Body of pancreas (tissue), 4 donors: Measurements from ENCODE around the gene DEPDC5. TPM values are rescaled to one million over a fixed set of nuclear protein-coding genes. Genes with fewer than 3 reads are reported as not detected.
"Not testable (repeated sequence)": the region's sequence is repeated elsewhere in the genome, so short reads cannot be mapped to it uniquely, and the experiment has no call there.

Source experiments
- ATAC-seq: fragments of 150-250 bp; one replicate; pipeline ENCODE4 v1.9.1; 2016
- DNase-seq, 4 donors: peaks; one replicate each; pipeline ENCODE4 v3.0.0-alpha.2; 2019
- H3K27ac ChIP-seq, 4 donors: fragments of 200-600 bp; sonication (generic); 1 replicate in 3 of 4; 2 replicates in 1 of 4; pipeline versions ENCODE4 v1.5.1 to v1.6.1; 2016 to 2019; ENCODE audit warnings: mild to moderate bottlenecking in 1 of 4, mixed read lengths in 1 of 4, moderate library complexity in 1 of 4
- H3K27me3 ChIP-seq, 2 donors: fragments of 200-600 bp; sonication (generic); one replicate each; pipeline ENCODE4 v1.6.0; 2016; ENCODE audit warnings: mild to moderate bottlenecking in 1 of 2
- H3K36me3 ChIP-seq, 2 donors: fragments of 200-600 bp; sonication (generic); replicated peaks in 1 of 2; 2 replicates each; pipeline ENCODE4 v1.5.1; 2016; ENCODE audit warnings: low read depth in 2 of 2; ENCODE audit not compliant: insufficient read depth in 1 of 2
- H3K4me1 ChIP-seq: fragments of 200-600 bp; sonication (generic); one replicate; pipeline ENCODE4 v1.6.0; 2016
- H3K4me3 ChIP-seq, 2 donors: fragments of 200-600 bp; sonication (generic); 1 replicate in 1 of 2; 2 replicates in 1 of 2; pipeline ENCODE4 v1.5.1; 2016 to 2019
- H3K9me3 ChIP-seq, 3 donors: fragments of 200-600 bp; sonication (generic); 1 replicate in 2 of 3; 2 replicates in 1 of 3; pipeline ENCODE4 v1.5.1; 2016
- CTCF ChIP-seq, 7 experiments: fragments of 450-650 bp in 4 of 7; fragments of 200-600 bp in 3 of 7; sonication (generic) in 3 of 7; IDR thresholded peaks; one replicate each; pipeline ENCODE4 v1.5.1; 2016 to 2019; ENCODE audit warnings: antibody characterized with exemption in 7 of 7
- POLR2A ChIP-seq, 3 donors: fragments of 450-650 bp; IDR thresholded peaks; one replicate each; pipeline ENCODE4 v1.6.1; 2016; ENCODE audit warnings: antibody characterized with exemption in 3 of 3, mild to moderate bottlenecking in 2 of 3
- WGBS, 2 donors: methylation state at CpG; one replicate each; pipeline ENCODE4 v1.1.5; 2017; 5-methylcytosine and 5-hydroxymethylcytosine counted together
- intact Hi-C: fragments of 100-400 bp; cut with DNase I; formaldehyde crosslinking; loops from one replicate; pipeline ENCODE4 v1.15.1; 2023
- total RNA-seq, 2 donors: library from RNA; depleted of rRNA; stranded (reverse); fragments of >200 nt; gene quantifications; one replicate each; pipeline ENCODE4 v1.1.0, GENCODE V29; 2016

The DEPDC5 gene
- total RNA-seq, 2 donors from 2014 or later, result 21.4 to 40.0 TPM

GRCh38 chr22:31752096-31752847, 1.5 kb upstream of the DEPDC5 start:
- Histone ChIP-seq H3K27ac (peak overlapping the region in 3 of 4 donors; percentile 86 to 95 (median 93)), H3K36me3 (no peaks in the 10 kb centered on the region), H3K27me3 (no peaks in the 10 kb centered on the region), H3K9me3 (no peaks in the 10 kb centered on the region), H3K4me1 (peaks cover 56% of the 10 kb centered on the region), H3K4me3 (no peak overlapping the region)
- TF ChIP-seq POLR2A (IDR thresholded peaks at IDR 0.05) (no peak), CTCF (IDR thresholded peaks at IDR 0.05) (no peak)
- WGBS, 2 donors, result 85 to 89% methylated on average over 6 to 7 of the region's 7 CpGs
- intact Hi-C loops, result no loop called here
- no peak for ATAC-seq
- DNase-seq, result peak in 1 of 4 donors; percentile 4

DNA sequence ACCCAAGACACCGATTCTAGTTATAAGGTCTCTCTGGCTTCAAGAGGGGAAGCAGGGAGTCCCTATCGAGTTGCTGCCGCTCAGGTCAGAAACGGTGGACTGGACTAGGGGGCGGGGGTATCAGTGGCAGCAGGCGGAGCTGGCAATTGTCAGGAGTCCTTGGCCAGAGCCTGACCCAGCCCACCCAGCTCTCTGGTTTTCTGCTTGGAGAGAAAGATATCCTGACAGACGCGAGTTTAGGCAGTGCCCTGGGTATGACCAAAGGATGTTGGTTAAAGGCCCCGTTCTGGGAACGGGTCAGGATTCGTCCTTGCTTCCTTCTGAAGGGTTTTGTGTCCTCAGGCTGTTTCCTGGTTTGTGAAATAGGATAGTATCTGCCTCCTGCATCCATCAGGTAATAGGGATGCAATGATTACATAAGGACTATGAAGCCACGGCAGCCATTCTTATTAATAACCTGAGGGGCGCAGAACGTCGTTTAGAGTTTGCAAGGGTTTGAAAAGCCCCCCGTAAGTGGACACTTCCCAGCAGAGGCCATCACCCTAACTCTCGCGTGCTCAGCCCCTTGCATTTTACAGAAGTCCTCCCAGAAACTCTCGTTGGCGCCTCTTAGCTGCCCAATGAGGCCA, 700 bp upstream of the DEPDC5 start:
- Histone ChIP-seq H3K27me3 (no peaks in the 10 kb centered on the region), H3K4me1 (peaks cover 53% of the 10 kb centered on the region), H3K4me3 (no peak overlapping the region), H3K9me3 (no peaks in the 10 kb centered on the region), H3K27ac (peak overlapping the region; percentile 86 to 95 (median 91)), H3K36me3 (no peaks in the 10 kb centered on the region)
- TF ChIP-seq CTCF (IDR thresholded peaks at IDR 0.05) (no peak), POLR2A (IDR thresholded peaks at IDR 0.05) (no peak)
- ATAC-seq (no peak), DNase-seq (peak; percentile 23 to 42 (median 26))
- 18 to 19% methylated on average over 16 to 20 of the region's 20 CpGs for WGBS, 2 donors
- intact Hi-C loops, result no loop called here

DNA sequence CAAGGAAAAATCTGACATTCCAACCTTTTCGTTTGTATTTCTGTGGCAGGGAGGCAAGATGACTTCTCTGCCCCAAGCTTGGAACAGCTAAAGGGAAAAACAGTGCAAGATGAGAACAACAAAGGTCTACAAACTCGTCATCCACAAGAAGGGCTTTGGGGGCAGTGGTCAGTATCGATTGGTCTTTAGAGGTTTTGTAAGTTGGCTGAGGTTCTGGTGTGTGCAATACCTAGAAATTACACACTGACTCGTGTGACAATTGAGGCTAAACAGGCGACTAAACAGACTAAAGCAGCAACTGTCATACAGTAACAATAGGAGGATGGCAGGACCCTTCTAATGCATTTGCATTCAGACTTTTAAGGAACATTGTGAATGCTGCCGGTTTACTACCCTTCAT, 994 bp downstream of the DEPDC5 start:
- H3K4me1 ChIP-seq, result peaks cover 41% of the 10 kb centered on the region
- peak overlapping the region in 3 of 4 donors; percentile 86 to 95 (median 93) for H3K27ac ChIP-seq
- DNase-seq, result no peak
- no peaks in the 10 kb centered on the region for H3K27me3 ChIP-seq
- 11 to 12% methylated on average over 6 of the region's 6 CpGs for WGBS, 2 donors
- no peaks in the 10 kb centered on the region for H3K9me3 ChIP-seq
- H3K4me3 ChIP-seq, result no peak overlapping the region
- H3K36me3 ChIP-seq, result no peaks in the 10 kb centered on the region
- TF ChIP-seq CTCF (IDR thresholded peaks at IDR 0.05), result no peak
- no peak for TF ChIP-seq POLR2A (IDR thresholded peaks at IDR 0.05)
- intact Hi-C loops, result no loop called here
- ATAC-seq, result no peak

DNA sequence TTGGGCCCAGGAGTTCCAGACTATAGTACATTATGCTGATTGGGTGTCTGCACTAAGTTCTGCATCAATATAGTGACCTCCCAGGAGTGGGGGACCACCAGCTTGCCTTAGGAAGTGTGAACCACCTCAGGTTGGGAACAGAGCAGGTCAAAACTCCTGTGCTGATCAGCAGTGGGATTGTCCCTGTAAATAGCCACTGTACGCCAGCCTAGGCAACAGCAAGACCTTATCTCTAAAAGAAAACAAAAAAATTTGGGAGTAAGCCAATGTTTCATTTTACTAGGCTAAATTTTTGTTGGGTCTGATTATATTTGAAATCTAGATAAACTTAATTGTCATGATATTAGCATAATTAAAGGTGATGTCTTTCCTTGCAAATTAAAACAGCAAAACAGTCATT, 3.4 kb downstream of the DEPDC5 start:
- Histone ChIP-seq H3K27me3 (no peaks in the 10 kb centered on the region), H3K36me3 (no peaks in the 10 kb centered on the region), H3K27ac (no peak overlapping the region), H3K9me3 (no peaks in the 10 kb centered on the region), H3K4me3 (no peak overlapping the region), H3K4me1 (peaks cover 32% of the 10 kb centered on the region)
- 22 to 30% methylated on average over 1 of the region's 1 CpG for WGBS, 2 donors
- intact Hi-C loops, result no loop called here
- ATAC-seq, result no peak
- DNase-seq, result peak in 2 of 4 donors; percentile 33 to 34
- no peak for TF ChIP-seq CTCF (IDR thresholded peaks at IDR 0.05)
- no peak for TF ChIP-seq POLR2A (IDR thresholded peaks at IDR 0.05)

- H3K9me3 ChIP-seq, intact Hi-C loops, H3K27ac ChIP-seq, H3K36me3 ChIP-seq, H3K4me3 ChIP-seq, ATAC-seq, H3K27me3 ChIP-seq, DNase-seq: not testable (repeated sequence)
- peaks cover 20% of the 10 kb centered on the region for H3K4me1 ChIP-seq
- WGBS, 2 donors, result 83 to 84% methylated on average over 2 to 5 of the region's 5 CpGs
Measured at GRCh38 chr22:31758860-31759259, 5.0 kb downstream of the DEPDC5 start.
